GOT3 (cell line): ENCODE results near the gene TTC34.
"Not testable (repeated sequence)": the region's sequence is repeated elsewhere in the genome, so short reads cannot be mapped to it uniquely, and the experiment has no call there.

Source experiments
- DNase-seq: peaks from one replicate; lab custom pipeline; 2025; ENCODE audit warnings: mixed read lengths; lab: John Stamatoyannopoulos, UW

The TTC34 gene

DNA sequence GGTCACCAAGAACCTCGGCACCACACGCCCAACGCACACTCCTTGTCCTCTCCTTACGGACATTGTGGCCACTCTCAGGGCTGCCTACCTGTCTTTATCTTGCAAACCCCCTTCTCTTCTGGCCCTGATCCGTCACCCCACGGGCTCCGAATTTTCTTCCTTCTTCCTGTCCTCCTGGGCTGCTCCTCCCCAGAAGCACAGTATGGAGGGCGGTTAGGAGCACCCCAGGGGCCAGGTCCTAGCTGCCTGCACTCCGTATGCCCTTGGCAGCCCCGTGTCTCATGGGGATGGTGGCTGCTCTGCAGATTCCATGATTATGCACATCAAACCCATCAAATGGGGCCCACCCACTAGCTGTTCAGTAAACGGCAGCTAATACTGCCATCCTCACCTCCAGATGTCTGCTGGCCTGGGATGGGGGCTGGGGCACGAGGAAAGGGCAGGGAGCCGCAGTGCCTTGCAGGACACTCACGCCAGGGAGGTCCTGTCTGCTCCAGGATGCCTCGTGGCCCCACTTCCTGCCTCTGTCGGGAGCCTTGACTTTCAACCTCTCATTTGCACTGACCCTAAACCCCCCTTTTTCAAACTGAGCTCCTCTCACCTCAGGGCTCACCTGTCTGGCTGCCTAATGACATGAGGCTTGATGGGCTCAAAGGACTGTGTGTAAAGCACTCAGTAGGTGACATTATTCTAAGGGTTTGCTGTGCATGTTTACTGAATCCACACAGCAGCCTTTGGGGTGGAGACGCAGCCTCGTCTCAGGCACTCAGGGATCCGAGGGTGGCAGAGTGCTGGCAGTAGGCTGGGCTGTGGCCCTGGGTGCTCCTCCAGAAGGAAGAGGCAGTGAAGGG, 4.4 kb downstream of the TTC34 start:
- DNase-seq = no peak

DNA sequence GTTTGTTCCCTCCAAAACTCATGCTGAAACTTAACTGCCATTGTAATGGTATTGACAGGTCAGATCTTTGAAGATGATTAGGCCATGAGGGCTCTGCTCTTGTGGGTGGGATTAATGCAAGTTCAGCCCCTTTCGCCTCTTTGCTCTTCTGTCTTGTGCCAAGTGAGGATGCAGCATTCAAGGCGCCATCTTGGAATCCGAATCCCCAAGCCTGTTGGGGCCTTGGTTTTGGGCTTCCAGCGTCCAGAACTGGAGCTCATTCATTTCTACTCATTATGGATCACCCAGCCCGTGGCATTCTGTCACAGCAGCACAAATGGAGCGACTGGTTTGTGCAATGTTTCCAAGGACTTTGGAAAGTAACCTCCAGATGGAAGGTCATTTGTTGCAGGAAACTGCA, 5.6 kb downstream of the TTC34 start:
- no peak for DNase-seq

- no peak for DNase-seq
These were observed 10.3 kb downstream of the TTC34 start for GRCh38 chr1:2791027-2791760.

- no peak for DNase-seq
These were observed 11.4 kb downstream of the TTC34 start for GRCh38 chr1:2789986-2790581.

DNA sequence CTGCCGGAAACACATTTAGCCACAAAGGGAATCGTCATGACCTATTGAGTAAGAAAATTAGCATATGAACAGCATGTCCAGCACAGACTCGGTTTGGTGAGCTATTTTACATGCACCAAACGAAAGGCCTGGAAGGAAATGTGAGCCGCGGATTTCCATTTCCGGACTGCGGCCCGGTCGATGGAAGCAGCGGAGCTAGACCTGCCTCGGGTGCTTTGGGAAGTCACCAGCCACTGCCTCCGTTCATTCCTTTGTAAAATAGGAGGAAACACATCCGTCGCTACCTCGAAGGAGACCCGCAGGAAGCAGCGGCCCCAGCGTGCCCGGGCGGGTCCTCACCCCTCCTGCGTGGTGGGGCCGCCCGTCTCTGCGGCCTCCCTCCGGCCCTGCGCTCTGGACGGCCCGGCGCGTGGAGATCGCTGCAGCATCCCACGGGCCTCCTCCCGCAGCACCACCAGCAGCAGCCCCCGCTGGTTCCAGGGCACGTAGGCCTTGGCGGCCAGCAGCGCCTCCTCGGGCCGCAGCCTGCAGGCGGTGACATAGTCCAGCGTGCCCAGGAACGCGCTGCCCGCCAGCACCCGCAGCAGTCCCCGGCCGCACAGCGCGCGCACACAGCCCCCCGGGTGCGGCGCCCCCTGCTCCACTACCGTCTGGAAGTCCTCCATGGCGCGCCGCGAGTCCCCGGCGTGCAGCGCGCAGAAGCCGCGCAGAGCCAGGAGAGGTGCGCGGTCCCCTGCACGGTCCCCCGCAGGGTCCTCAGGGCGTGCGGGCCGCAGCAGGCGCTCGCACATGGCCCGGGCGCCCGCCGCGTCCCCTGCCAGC, 12.1 kb downstream of the TTC34 start:
- DNase-seq = no peak

DNA sequence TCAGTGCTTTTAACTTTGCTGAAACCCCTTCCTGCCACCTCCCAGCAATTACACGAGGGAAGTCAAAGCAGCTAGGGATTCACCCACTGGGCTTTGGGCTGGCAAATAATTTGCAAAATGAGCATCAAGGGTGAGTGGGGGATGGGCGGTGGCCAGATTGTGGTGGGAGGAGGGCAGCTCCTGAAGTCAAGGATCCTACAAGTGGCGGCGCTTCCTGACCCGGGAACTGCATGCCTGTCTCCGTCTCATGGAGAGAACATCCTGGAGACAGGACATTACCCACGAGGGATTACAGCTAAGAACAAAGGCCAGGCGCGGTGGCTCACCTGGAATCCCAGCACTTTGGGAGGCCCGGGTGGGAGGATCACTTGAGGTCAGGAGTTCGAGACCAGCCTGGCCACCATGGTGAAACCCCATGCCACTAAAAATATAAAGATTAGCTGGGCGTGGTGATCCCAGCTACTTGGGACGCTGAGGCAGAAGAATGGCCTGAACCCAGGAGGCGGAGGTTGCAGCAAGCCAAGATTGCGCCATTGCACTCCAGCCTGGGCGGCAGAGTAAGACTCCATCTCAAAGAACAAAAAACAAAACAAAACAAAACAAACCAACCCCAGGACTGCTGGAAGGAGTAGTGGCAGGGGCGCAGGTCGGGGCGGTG, 12.9 kb downstream of the TTC34 start:
- no peak for DNase-seq

GRCh38 chr1:2787163-2787911, 14.2 kb downstream of the TTC34 start:
- no peak for DNase-seq

GRCh38 chr1:2786329-2787162, 14.9 kb downstream of the TTC34 start:
- DNase-seq = no peak

- no peak for DNase-seq
These were observed 15.7 kb downstream of the TTC34 start for GRCh38 chr1:2785631-2786328.

DNA sequence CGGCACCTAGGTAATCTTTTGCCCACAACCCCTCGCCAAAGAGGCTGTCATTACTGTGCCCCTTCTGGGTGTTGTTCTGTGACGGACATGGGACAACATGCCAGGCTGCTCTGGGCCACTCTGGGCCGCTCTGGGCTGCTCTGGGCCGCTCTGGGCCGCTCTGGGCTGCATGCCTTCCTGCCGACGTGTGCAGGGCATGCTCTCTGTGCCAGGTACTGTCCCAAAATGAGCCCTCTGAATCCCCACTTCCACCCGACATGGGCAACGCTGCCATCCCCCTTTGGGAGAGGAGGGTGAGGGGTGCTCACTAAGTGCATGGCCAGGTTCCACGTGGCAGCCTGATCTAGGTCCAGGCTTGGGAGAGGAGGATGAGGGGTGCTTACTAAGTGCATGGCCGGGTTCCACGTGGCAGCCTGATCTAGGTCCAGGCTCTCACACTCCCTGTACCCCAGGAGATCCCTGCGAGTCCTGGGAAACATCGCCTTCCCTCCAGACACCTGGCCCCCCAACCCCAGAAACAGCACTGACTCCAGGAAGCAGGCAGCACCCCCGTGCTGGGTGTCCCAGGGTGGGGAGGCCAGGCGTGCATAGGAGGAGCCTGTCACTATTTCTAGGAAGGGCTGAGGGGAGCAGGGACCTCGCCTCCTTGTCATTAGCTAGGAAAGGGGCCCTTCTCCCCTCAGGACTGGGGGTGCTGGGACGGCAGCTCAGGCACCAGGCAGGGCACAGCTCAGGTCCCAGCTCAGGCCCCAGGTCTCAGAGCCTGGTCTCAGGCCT, 16.5 kb downstream of the TTC34 start:
- DNase-seq = no peak

- DNase-seq = no peak
These were observed 17.8 kb downstream of the TTC34 start for GRCh38 chr1:2783435-2784397.

DNA sequence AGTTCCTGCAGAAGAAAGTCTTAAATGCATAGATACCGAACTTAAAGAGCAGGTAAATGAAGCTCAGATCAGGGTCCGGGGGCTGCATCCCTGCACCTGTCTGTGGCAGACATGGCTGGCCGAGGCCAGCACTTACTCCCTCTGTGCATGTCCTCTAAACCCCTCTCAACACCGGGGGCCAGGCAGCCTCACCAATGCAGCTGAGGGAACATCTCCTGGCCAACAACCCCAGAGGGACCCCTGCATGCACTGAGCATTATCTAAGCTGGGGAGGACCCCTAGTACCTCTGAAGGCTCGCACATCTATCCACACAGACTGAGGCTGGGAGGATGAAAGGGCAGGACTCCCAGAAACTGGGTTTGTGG, 18.4 kb downstream of the TTC34 start:
- DNase-seq = no peak

- no peak for DNase-seq
These were observed 19.9 kb downstream of the TTC34 start for GRCh38 chr1:2781627-2782026.

- DNase-seq = no peak
These were observed 23.3 kb downstream of the TTC34 start for GRCh38 chr1:2778220-2778592.

- DNase-seq = no peak
These were observed 23.9 kb downstream of the TTC34 start for GRCh38 chr1:2777424-2778219.

GRCh38 chr1:2775333-2775732, 26.2 kb downstream of the TTC34 start:
- DNase-seq = not testable (repeated sequence)

GRCh38 chr1:2768052-2768451, 33.4 kb downstream of the TTC34 start:
- DNase-seq = not testable (repeated sequence)
